OCI-LY7 (cell line): ENCODE measurements around the gene ALAD. TPM values are rescaled to one million over a fixed set of nuclear protein-coding genes. Genes with fewer than 3 reads are reported as not detected.

Source experiments
- BruUV-seq: library from RNA; stranded (reverse); fragments of 400-500 nt; replicated peaks from 2 replicates; lab custom pipeline; 2021; lab: Mats Ljungman, UMichigan
- CTCF ChIA-PET: fragments of 300-600 bp; sonication (Branson Sonifier 250); formaldehyde crosslinking; loops from one replicate; lab custom pipeline; 2022; ENCODE audit warnings: antibody characterized with exemption; ENCODE audit not compliant: unreplicated experiment; lab: Charles Lee
- POLR2A ChIA-PET: fragments of 300-600 bp; sonication (Branson Sonifier 250); formaldehyde crosslinking; loops from one replicate; lab custom pipeline; 2022; ENCODE audit warnings: antibody characterized with exemption; lab: Charles Lee
- DNase-seq: peaks from one replicate; pipeline ENCODE4 v3.0.0-alpha.2; 2015; ENCODE audit warnings: low spot score
- H2AFZ ChIP-seq: fragments of 200-600 bp; sonication (generic), shearing (Covaris generic); 2 replicates; pipeline ENCODE4 v1.6.1; 2014; ENCODE audit warnings: mild to moderate bottlenecking, antibody characterized with exemption, low read length, moderate library complexity
- H3K27ac ChIP-seq: fragments of 200-600 bp; sonication (generic); 2 replicates; pipeline ENCODE4 v1.5.1; 2014; ENCODE audit warnings: mixed run types, low read depth, mild to moderate bottlenecking, moderate library complexity, low read length, inconsistent platforms; ENCODE audit not compliant: poor library complexity, severe bottlenecking
- H3K36me3 ChIP-seq: fragments of 200-600 bp; sonication (generic); 2 replicates; pipeline ENCODE4 v1.6.1; 2014; ENCODE audit warnings: mild to moderate bottlenecking, antibody characterized with exemption, low read length, moderate library complexity, mixed read lengths; ENCODE audit not compliant: insufficient read depth
- H3K4me1 ChIP-seq: fragments of 200-600 bp; sonication (generic); 2 replicates; pipeline ENCODE4 v1.5.1; 2014; ENCODE audit warnings: mild to moderate bottlenecking, low read length; ENCODE audit not compliant: insufficient read depth, poor library complexity, severe bottlenecking
- H3K4me2 ChIP-seq: fragments of 200-600 bp; sonication (generic); 2 replicates; pipeline ENCODE4 v1.6.1; 2014; ENCODE audit warnings: mild to moderate bottlenecking, low read length
- H3K4me3 ChIP-seq: fragments of 200-600 bp; sonication (generic); 2 replicates; pipeline ENCODE4 v1.5.1; 2014; ENCODE audit warnings: mild to moderate bottlenecking, low read depth, low read length; ENCODE audit not compliant: poor library complexity, severe bottlenecking
- H3K79me2 ChIP-seq: fragments of 200-600 bp; sonication (generic); 2 replicates; pipeline ENCODE4 v1.6.1; 2016; ENCODE audit warnings: low read depth, mild to moderate bottlenecking, low read length, moderate library complexity, mixed read lengths; ENCODE audit not compliant: insufficient read depth
- H3K9me2 ChIP-seq: fragments of 200-600 bp; sonication (generic); 2 replicates; pipeline ENCODE4 v1.6.1; 2016; ENCODE audit warnings: mild to moderate bottlenecking, low read length, mixed read lengths; ENCODE audit not compliant: insufficient read depth
- H3K9me3 ChIP-seq: fragments of 200-600 bp; sonication (generic); 2 replicates; pipeline ENCODE4 v1.6.1; 2014; ENCODE audit warnings: mild to moderate bottlenecking, mixed run types, low read length, mixed read lengths
- H4K20me1 ChIP-seq: fragments of 200-600 bp; sonication (generic); 2 replicates; pipeline ENCODE4 v1.6.1; 2014; ENCODE audit warnings: mild to moderate bottlenecking, antibody characterized with exemption, low read length, moderate library complexity, mixed read lengths; ENCODE audit not compliant: insufficient read depth
- CTCF ChIP-seq: fragments of 200-600 bp; sonication (generic); conservative IDR thresholded peaks from 2 replicates; pipeline ENCODE4 v1.5.1; 2014; ENCODE audit warnings: mild to moderate bottlenecking, antibody characterized with exemption, low read length, moderate library complexity, mixed read lengths
- EZH2phosphoT487 ChIP-seq: fragments of 200-600 bp; sonication (generic); IDR thresholded peaks from 2 replicates; pipeline ENCODE4 v1.6.1; 2018; ENCODE audit warnings: low read depth, borderline replicate concordance, mild to moderate bottlenecking, mixed run types, antibody characterized with exemption, low read length, moderate library complexity, mixed read lengths
- intact Hi-C: fragments of 100-400 bp; cut with micrococcal nuclease; formaldehyde crosslinking; loops from one replicate; pipeline ENCODE4 v1.10.0; 2022; ENCODE audit not compliant: unreplicated experiment
- total RNA-seq, 2 experiments: library from RNA; depleted of rRNA in 1 of 2; stranded (reverse); fragments of >200 nt in 1 of 2; shearing (Covaris generic) in 1 of 2; gene quantifications; 2 replicates each; pipeline ENCODE4 v1.2.3, GENCODE V29; 2014 to 2022

The ALAD gene
- total RNA-seq, 2 experiments from 2014 or later, result 19.8 to 26.3 TPM

- H3K4me3 ChIP-seq, result no peak overlapping the region
- no peaks in the 10 kb centered on the region for H4K20me1 ChIP-seq
- H3K27ac ChIP-seq, result no peak overlapping the region
- no peak overlapping the region for H2AFZ ChIP-seq
- POLR2A ChIA-PET, result interaction anchor here (1.1 kb wide), 2 partner anchors 20 to 98 kb away, joined by 3 read pairs; partner anchors contain the start of gene ALAD
- intact Hi-C loops, result no loop called here
- CTCF ChIA-PET, result interaction anchor here (0.5 kb wide), 1 partner anchor 160 kb away, joined by 3 read pairs; no protein-coding TSS in a partner anchor
- peaks cover 14% of the 10 kb centered on the region for H3K4me1 ChIP-seq
- no TSS peak for BruUV-seq
- TF ChIP-seq EZH2phosphoT487 (no peak), CTCF (no peak)
- no peaks in the 10 kb centered on the region for H3K79me2 ChIP-seq
- no peaks in the 10 kb centered on the region for H3K9me2 ChIP-seq
- H3K4me2 ChIP-seq, result no peak overlapping the region
- H3K9me3 ChIP-seq, result no peaks in the 10 kb centered on the region
- H3K36me3 ChIP-seq, result no peaks in the 10 kb centered on the region
- DNase-seq, result no peak
These were observed 20.6 kb upstream of the ALAD start for GRCh38 chr9:113421726-113422125.

- BruUV-seq, result no TSS peak
- intact Hi-C loops, result loop anchor here (10.0 kb wide), 1 partner anchor 957 kb away; no protein-coding TSS in a partner anchor
- Histone ChIP-seq H3K36me3 (no peaks in the 10 kb centered on the region), H3K4me3 (no peak overlapping the region), H4K20me1 (no peaks in the 10 kb centered on the region), H3K4me1 (peaks cover 36% of the 10 kb centered on the region), H3K9me3 (no peaks in the 10 kb centered on the region), H3K27ac (peak overlapping the region; percentile 90), H3K79me2 (no peaks in the 10 kb centered on the region), H2AFZ (peak overlapping the region; percentile 88; the same call in 1 of the 2 replicates), H3K9me2 (no peaks in the 10 kb centered on the region), H3K4me2 (peak overlapping the region; percentile 68)
- POLR2A ChIA-PET, result interaction anchor here (1.4 to 1.9 kb wide), 2 partner anchors 14 to 58 kb away, joined by 4 to 6 read pairs; no protein-coding TSS in a partner anchor
- DNase-seq, result peak; percentile 23
- CTCF ChIA-PET, result interaction anchor here (0.5 kb wide), 1 partner anchor 16 kb away, joined by 3 read pairs; the partner anchor contains the start of gene ALAD
- TF ChIP-seq CTCF, result peak; percentile 48
- TF ChIP-seq EZH2phosphoT487, result no peak
These were observed 16.3 kb upstream of the ALAD start for GRCh38 chr9:113417370-113417769.

GRCh38 chr9:113416149-113416721 lies 15.2 kb upstream of the ALAD start:
- Histone ChIP-seq H3K4me2 (peak overlapping the region; percentile 68), H3K4me3 (peak overlapping the region; percentile 45), H3K9me3 (no peaks in the 10 kb centered on the region), H3K9me2 (no peaks in the 10 kb centered on the region), H3K4me1 (peaks cover 47% of the 10 kb centered on the region), H3K36me3 (no peaks in the 10 kb centered on the region), H4K20me1 (no peaks in the 10 kb centered on the region), H3K79me2 (no peaks in the 10 kb centered on the region), H3K27ac (peak overlapping the region; percentile 90), H2AFZ (peak overlapping the region; percentile 88)
- ChIA-PET POLR2A (interaction anchor here (0.7 to 2.0 kb wide), 5 partner anchors 11 to 203 kb away, joined by 3 to 6 read pairs (median 4); no protein-coding TSS in a partner anchor), CTCF (interaction anchor here (0.9 kb wide), 1 partner anchor 11 kb away, joined by 3 read pairs; no protein-coding TSS in a partner anchor)
- TSS peak; percentile 89 for BruUV-seq
- intact Hi-C loops, result loop anchor here (10.0 kb wide), 1 partner anchor 959 kb away; no protein-coding TSS in a partner anchor
- peak; percentile 91 for DNase-seq
- TF ChIP-seq CTCF, result no peak
- TF ChIP-seq EZH2phosphoT487, result no peak
